H9 (cell line): ENCODE measurements around the gene GALNT2. TPM values are rescaled to one million over a fixed set of nuclear protein-coding genes. Genes with fewer than 3 reads are reported as not detected.

Source experiments
- DNase-seq: peaks from one replicate; pipeline ENCODE4 v3.0.0-alpha.2; 2017
- H2AFZ ChIP-seq: one replicate; pipeline ENCODE4 v1.6.1; 2013; ENCODE audit warnings: mild to moderate bottlenecking, low read length, control low read depth, moderate library complexity
- H2AK5ac ChIP-seq: 2 replicates; pipeline ENCODE4 v1.6.1; 2013; ENCODE audit warnings: low read length, control low read depth, mixed read lengths; ENCODE audit not compliant: insufficient read length
- H2BK120ac ChIP-seq: one replicate; pipeline ENCODE4 v1.6.1; 2013; ENCODE audit warnings: low read depth, mild to moderate bottlenecking, low read length, control low read depth, inconsistent platforms; ENCODE audit not compliant: poor library complexity, severe bottlenecking
- H2BK12ac ChIP-seq: 2 replicates; pipeline ENCODE4 v1.6.1; 2013; ENCODE audit warnings: low read length, control low read depth, mixed read lengths, low read depth; ENCODE audit not compliant: insufficient read length
- H2BK15ac ChIP-seq: 2 replicates; pipeline ENCODE4 v1.6.1; 2013; ENCODE audit warnings: low read depth, low read length, control low read depth
- H2BK20ac ChIP-seq: one replicate; pipeline ENCODE4 v1.6.1; 2013; ENCODE audit warnings: low read depth, mild to moderate bottlenecking, low read length, control low read depth, inconsistent platforms; ENCODE audit not compliant: poor library complexity, severe bottlenecking
- H2BK5ac ChIP-seq: 2 replicates; pipeline ENCODE4 v1.6.1; 2013; ENCODE audit warnings: low read length, control low read depth, mixed read lengths; ENCODE audit not compliant: insufficient read length
- H3K14ac ChIP-seq: 2 replicates; pipeline ENCODE4 v1.6.1; 2013; ENCODE audit warnings: low read length, control low read depth; ENCODE audit not compliant: insufficient read depth
- H3K18ac ChIP-seq: 2 replicates; pipeline ENCODE4 v1.6.1; 2013; ENCODE audit warnings: low read depth, mild to moderate bottlenecking, mixed read lengths, low read length, control low read depth; ENCODE audit not compliant: insufficient read length
- H3K23ac ChIP-seq: 2 replicates; pipeline ENCODE4 v1.6.1; 2013; ENCODE audit warnings: low read length, control low read depth, mixed read lengths, low read depth; ENCODE audit not compliant: insufficient read length
- H3K23me2 ChIP-seq: 2 replicates; pipeline ENCODE4 v1.6.1; 2013; ENCODE audit warnings: low read depth, mild to moderate bottlenecking, mixed read lengths, low read length, control low read depth; ENCODE audit not compliant: insufficient read length, poor library complexity, severe bottlenecking
- H3K27ac ChIP-seq: 2 replicates; pipeline ENCODE4 v1.5.1; 2013; ENCODE audit warnings: low read length, control low read depth, mixed read lengths, low read depth; ENCODE audit not compliant: insufficient read length
- H3K27me3 ChIP-seq: 2 replicates; pipeline ENCODE4 v1.6.1; 2013; ENCODE audit warnings: low read length, control low read depth, inconsistent platforms; ENCODE audit not compliant: insufficient read depth
- H3K4ac ChIP-seq: 2 replicates; pipeline ENCODE4 v1.6.1; 2013; ENCODE audit warnings: low read depth, mild to moderate bottlenecking, control low read depth, inconsistent platforms, low read length, moderate library complexity
- H3K4me1 ChIP-seq: 2 replicates; pipeline ENCODE4 v1.6.1; 2013; ENCODE audit warnings: low read length, control low read depth, inconsistent platforms; ENCODE audit not compliant: insufficient read depth
- H3K4me2 ChIP-seq: 2 replicates; pipeline ENCODE4 v1.6.1; 2013; ENCODE audit warnings: low read length, control low read depth, mixed read lengths; ENCODE audit not compliant: insufficient read length, insufficient read depth
- H3K56ac ChIP-seq: 2 replicates; pipeline ENCODE4 v1.6.1; 2013; ENCODE audit warnings: low read depth, mild to moderate bottlenecking, mixed read lengths, low read length, control low read depth; ENCODE audit not compliant: insufficient read length
- H3K79me1 ChIP-seq: 2 replicates; pipeline ENCODE4 v1.6.1; 2013; ENCODE audit warnings: low read depth, mild to moderate bottlenecking, moderate library complexity, low read length, control low read depth, inconsistent platforms; ENCODE audit not compliant: insufficient read depth, poor library complexity, severe bottlenecking
- H3K79me2 ChIP-seq: 2 replicates; pipeline ENCODE4 v1.6.1; 2013; ENCODE audit warnings: low read length, control low read depth, inconsistent platforms; ENCODE audit not compliant: insufficient read depth
- H3K9ac ChIP-seq: 2 replicates; pipeline ENCODE4 v1.6.1; 2013; ENCODE audit warnings: low read length, control low read depth, mixed read lengths; ENCODE audit not compliant: insufficient read length; ENCODE audit errors: extremely low read depth
- H3K9me3 ChIP-seq: one replicate; pipeline ENCODE4 v1.6.1; 2013; ENCODE audit warnings: low read depth, low read length, inconsistent platforms; ENCODE audit not compliant: control insufficient read depth
- H3T11ph ChIP-seq: one replicate; pipeline ENCODE4 v1.6.1; 2013; ENCODE audit warnings: mild to moderate bottlenecking, low read length, control low read depth, inconsistent platforms
- H4K20me1 ChIP-seq: one replicate; pipeline ENCODE4 v1.6.1; 2013; ENCODE audit not compliant: control insufficient read depth, insufficient read length, insufficient read depth
- H4K5ac ChIP-seq: 2 replicates; pipeline ENCODE4 v1.6.1; 2013; ENCODE audit warnings: low read depth, mild to moderate bottlenecking, mixed read lengths, low read length, control low read depth; ENCODE audit not compliant: insufficient read length
- H4K8ac ChIP-seq: replicated peaks from 2 replicates; pipeline ENCODE4 v1.6.1; 2013; ENCODE audit warnings: low read length, control low read depth, mixed read lengths, low read depth; ENCODE audit not compliant: insufficient read length
- H4K91ac ChIP-seq: 2 replicates; pipeline ENCODE4 v1.6.1; 2013; ENCODE audit warnings: low read depth, mild to moderate bottlenecking, moderate library complexity, mixed read lengths, low read length, control low read depth; ENCODE audit not compliant: insufficient read length
- H3K27ac Mint-ChIP-seq, 3 experiments: 2 replicates in 2 of 3; 3 replicates in 1 of 3; pipeline ENCODE4 v1.8.0; 2020 to 2021; ENCODE audit warnings: mixed read lengths in 3 of 3, mild to moderate bottlenecking in 1 of 3, moderate library complexity in 1 of 3
- H3K27me3 Mint-ChIP-seq: 2 replicates; pipeline ENCODE4 v1.8.0; 2021; ENCODE audit warnings: low read depth, mild to moderate bottlenecking, moderate library complexity, mixed read lengths
- H3K36me3 Mint-ChIP-seq, 3 experiments: 2 replicates in 2 of 3; 3 replicates in 1 of 3; pipeline ENCODE4 v1.8.0; 2020 to 2021; ENCODE audit warnings: low read depth in 3 of 3, mixed read lengths in 3 of 3; ENCODE audit not compliant: insufficient read depth in 1 of 3
- H3K4me1 Mint-ChIP-seq, 2 experiments: 2 replicates each; pipeline ENCODE4 v1.8.0; 2020; ENCODE audit warnings: mixed read lengths in 2 of 2
- H3K4me3 Mint-ChIP-seq, 2 experiments: 2 replicates in 1 of 2; 3 replicates in 1 of 2; pipeline ENCODE4 v1.8.0; 2020 to 2021; ENCODE audit warnings: mild to moderate bottlenecking in 2 of 2, mixed read lengths in 2 of 2, moderate library complexity in 1 of 2
- H3K9me3 Mint-ChIP-seq, 2 experiments: 2 replicates in 1 of 2; 3 replicates in 1 of 2; pipeline ENCODE4 v1.8.0; 2020; ENCODE audit warnings: mild to moderate bottlenecking in 2 of 2, mixed read lengths in 2 of 2, moderate library complexity in 1 of 2
- WGBS: extraction: QIAGEN DNeasy Blood & Tissue Kit; methylation state at CpG from one replicate; pipeline ENCODE4 v1.1.7; 2013; ENCODE audit warnings: missing lambda C conversion rate, low lambda C conversion rate, mixed read lengths; ENCODE audit not compliant: insufficient read length; ENCODE audit errors: extremely low coverage; 5-methylcytosine and 5-hydroxymethylcytosine counted together
- total RNA-seq: library from RNA; stranded (reverse); gene quantifications from 2 replicates; pipeline ENCODE4 v1.2.1, GENCODE V29; 2021
- TF ChIP-seq, protein P1 (sequence below): fragments of 200-600 bp; sonication (generic); conservative IDR thresholded peaks from 3 replicates; pipeline ENCODE4 v1.8.0; 2021; ENCODE audit warnings: antibody characterized with exemption, mild to moderate bottlenecking

The GALNT2 gene
- total RNA-seq, 1 experiment from 2014 or later: 57.6 TPM

DNA sequence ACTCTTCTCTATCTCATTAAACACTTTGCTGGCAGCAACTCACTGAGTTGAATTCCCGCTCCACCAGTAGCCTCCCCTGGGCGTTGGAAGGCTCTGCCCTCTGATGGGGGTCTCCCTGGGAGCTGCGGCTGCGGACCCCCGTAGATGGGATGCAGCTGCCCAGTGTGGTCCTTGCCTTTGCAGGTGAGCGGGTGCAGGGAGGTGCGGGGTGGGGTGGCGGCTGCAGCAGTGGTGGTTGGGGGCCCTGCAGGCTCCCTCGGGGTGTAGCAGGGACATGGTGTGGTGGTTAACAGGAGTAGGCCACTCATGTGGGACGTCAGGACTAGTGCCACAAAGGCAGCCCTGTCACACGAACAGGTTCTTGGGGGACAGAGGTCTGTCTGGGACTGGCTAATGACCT, 42.0 kb downstream of the GALNT2 start:
- Histone ChIP-seq H2BK12ac (no peak overlapping the region), H3K14ac (no peak overlapping the region), H2BK5ac (no peak overlapping the region), H3T11ph (no peak overlapping the region), H2AK5ac (no peak overlapping the region), H3K23ac (no peak overlapping the region), H4K20me1 (no peaks in the 10 kb centered on the region), H3K79me2 (peaks cover 17% of the 10 kb centered on the region; the same call in 1 of the 2 replicates), H3K4me2 (no peak overlapping the region), H3K79me1 (no peaks in the 10 kb centered on the region), H3K9ac (no peak overlapping the region), H3K18ac (no peak overlapping the region), H3K9me3 (no peaks in the 10 kb centered on the region), H2BK20ac (no peak overlapping the region), H2BK15ac (no peak overlapping the region), H3K27ac (no peak overlapping the region), H3K4me1 (peaks cover 23% of the 10 kb centered on the region), H2BK120ac (no peak overlapping the region), H4K8ac (no peak overlapping the region), H3K27me3 (no peaks in the 10 kb centered on the region), H2AFZ (no peak overlapping the region), H3K56ac (no peak overlapping the region), H3K23me2 (no peaks in the 10 kb centered on the region), H4K5ac (no peak overlapping the region), H4K91ac (no peak overlapping the region), H3K4ac (no peak overlapping the region)
- Mint-ChIP-seq H3K4me1 (peaks cover 60 to 73% of the 10 kb centered on the region in 2 experiments), H3K27ac (peak overlapping the region in 1 of 3 experiments; percentile 75; a peak in 1 of 7 replicates), H3K9me3 (no peaks in the 10 kb centered on the region), H3K4me3 (no peak overlapping the region), H3K36me3 (peaks cover 5 to 9% (median 7%) of the 10 kb centered on the region in 3 experiments; a peak in 5 of 7 replicates), H3K27me3 (no peaks in the 10 kb centered on the region)
- no CpG with 5 or more reads among the region's 11 CpGs for WGBS
- TF ChIP-seq, protein P1, sequence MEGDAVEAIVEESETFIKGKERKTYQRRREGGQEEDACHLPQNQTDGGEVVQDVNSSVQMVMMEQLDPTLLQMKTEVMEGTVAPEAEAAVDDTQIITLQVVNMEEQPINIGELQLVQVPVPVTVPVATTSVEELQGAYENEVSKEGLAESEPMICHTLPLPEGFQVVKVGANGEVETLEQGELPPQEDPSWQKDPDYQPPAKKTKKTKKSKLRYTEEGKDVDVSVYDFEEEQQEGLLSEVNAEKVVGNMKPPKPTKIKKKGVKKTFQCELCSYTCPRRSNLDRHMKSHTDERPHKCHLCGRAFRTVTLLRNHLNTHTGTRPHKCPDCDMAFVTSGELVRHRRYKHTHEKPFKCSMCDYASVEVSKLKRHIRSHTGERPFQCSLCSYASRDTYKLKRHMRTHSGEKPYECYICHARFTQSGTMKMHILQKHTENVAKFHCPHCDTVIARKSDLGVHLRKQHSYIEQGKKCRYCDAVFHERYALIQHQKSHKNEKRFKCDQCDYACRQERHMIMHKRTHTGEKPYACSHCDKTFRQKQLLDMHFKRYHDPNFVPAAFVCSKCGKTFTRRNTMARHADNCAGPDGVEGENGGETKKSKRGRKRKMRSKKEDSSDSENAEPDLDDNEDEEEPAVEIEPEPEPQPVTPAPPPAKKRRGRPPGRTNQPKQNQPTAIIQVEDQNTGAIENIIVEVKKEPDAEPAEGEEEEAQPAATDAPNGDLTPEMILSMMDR: no peak
- no peak for DNase-seq
